HG03139 (cell line): Measurements from ENCODE around the gene DENND1A.
"Not testable (repeated sequence)": the region's sequence is repeated elsewhere in the genome, so short reads cannot be mapped to it uniquely, and the experiment has no call there.

Experiments used
- ATAC-seq: cut with Tn5 transposase; IDR thresholded peaks from one replicate; pipeline ENCODE4 v1.9.1; 2021; ENCODE audit not compliant: unreplicated experiment

The DENND1A gene

DNA sequence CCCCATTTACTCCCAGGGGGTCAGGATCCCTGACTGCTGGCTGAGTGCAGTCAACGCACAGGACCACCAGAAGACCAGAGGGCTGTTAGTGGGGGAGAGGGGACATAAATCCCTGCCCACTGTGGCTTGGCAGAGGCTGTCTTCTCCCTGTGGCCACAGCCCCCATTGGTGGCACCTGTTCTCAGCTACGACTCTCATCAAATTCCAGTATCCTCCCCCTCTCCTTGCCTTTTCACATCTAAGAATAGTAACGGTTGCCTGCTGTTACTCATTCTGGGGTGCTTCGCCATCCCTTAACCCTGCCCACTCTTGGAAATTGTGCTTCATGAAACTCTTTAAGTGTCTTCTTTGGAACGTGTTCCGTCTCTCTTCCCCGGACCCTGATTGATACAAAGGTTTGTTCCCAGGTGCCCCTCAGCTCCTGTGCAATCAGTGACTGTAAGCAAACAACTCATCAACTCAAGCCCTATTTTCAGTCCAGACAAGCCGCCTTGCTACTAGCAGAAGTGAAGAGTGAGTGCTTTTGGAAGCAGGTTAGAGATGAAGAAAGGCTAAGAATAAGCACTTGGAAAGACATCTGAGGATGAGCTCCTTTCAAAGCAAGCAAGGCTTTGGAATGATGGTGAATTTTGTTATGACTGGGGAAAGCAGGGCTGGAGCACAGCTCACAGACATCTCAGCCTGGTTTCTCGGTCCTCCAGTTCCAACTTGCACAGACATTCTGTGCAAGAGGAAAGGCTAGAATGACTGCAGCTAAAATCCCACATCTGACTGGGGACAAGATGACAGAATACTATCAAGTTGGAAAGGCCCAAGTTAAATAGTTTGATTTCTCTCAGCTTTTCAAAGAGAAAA is 22.9 kb upstream of the DENND1A start:
- no peak for ATAC-seq

DNA sequence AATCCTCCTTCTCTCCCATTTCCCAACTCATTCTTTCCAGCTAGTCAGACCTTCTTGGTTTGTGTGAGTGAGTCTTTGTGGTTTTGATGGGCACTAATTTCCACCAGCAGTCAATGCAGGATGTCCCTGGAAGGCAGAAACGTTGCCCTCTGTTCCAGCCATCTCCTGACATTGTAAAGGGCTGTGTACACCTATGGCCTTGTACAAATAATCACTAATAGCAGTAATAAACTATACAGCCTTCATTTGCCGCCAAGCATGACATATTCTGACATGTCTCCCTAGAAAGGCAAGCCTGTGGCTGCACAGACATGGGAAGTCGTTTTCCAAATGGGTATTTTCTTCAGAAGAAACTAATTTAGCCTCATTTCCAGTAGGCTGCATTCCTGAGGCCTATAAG is 18.4 kb upstream of the DENND1A start:
- no peak for ATAC-seq

- no peak for ATAC-seq
Observed at GRCh38 chr9:123947326-123947725, 17.4 kb upstream of the DENND1A start.

- no peak for ATAC-seq
Observed at GRCh38 chr9:123946101-123946821, 16.3 kb upstream of the DENND1A start.

- ATAC-seq = no peak
Observed at GRCh38 chr9:123945532-123945931, 15.6 kb upstream of the DENND1A start.

DNA sequence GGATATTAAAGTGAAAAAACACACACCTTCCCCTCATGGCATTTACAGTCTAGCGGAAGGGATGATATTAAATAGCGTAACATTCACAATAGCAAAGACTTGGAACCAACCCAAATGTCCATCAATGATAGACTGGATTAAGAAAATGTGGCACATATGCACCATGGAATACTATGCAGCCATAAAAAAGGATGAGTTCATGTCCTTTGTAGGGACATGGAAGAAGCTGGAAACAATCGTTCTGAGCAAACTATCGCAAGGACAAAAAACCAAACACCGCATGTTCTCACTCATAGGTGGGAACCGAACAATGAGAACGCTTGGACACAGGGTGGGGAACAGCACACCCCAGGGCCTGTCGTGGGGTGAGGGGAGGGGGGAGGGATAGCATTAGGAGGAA is 14.5 kb upstream of the DENND1A start:
- ATAC-seq = not testable (repeated sequence)

DNA sequence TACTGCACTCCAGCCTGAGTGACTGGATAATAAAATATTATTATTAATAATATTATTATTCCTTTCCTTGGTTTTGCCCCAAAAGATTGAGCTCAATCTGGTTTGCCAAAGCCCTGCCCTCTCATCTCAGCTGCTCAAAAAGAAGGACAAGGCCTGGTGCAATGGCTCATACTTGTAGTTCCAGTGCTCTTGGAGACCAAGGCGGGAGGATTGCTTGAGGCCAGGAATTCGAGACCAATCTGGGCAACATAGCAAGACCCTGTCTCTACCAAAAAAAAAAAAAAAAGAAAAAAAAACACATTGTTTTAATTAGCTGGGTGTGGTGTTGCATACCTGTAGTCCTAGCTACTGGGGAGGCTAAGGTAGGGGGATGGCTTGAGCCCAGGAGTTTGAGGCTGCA is 13.7 kb upstream of the DENND1A start:
- ATAC-seq = no peak

GRCh38 chr9:123942542-123942941 is 12.6 kb upstream of the DENND1A start:
- ATAC-seq = no peak

DNA sequence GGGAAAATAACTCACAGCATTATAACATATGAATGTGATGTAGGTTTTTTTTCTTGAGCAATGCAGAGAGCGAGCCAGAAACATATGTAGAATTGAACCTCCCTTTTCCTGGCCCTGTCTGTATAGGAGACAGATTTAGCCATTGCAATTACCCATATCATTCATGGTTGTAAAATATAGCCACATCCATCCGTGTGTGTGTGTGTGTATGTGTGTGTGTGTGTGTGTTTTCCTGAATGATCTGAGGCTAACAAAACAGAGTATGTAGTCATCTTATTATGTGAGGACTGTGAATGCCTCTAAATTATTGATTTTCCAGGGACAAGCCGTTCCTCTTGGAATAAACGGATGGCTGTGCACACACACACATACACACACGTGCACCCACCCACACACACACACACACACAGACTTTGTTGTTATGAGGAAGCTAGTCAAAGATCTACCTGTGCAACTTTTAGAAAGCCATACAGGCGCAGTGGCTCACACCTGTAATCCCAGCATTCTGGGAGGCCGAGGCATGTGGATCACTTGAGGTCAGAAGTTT is 11.7 kb upstream of the DENND1A start:
- ATAC-seq = no peak

GRCh38 chr9:123940721-123941523 is 11.0 kb upstream of the DENND1A start:
- ATAC-seq = no peak

- no peak for ATAC-seq
Observed at GRCh38 chr9:123938401-123938800, 8.5 kb upstream of the DENND1A start.

DNA sequence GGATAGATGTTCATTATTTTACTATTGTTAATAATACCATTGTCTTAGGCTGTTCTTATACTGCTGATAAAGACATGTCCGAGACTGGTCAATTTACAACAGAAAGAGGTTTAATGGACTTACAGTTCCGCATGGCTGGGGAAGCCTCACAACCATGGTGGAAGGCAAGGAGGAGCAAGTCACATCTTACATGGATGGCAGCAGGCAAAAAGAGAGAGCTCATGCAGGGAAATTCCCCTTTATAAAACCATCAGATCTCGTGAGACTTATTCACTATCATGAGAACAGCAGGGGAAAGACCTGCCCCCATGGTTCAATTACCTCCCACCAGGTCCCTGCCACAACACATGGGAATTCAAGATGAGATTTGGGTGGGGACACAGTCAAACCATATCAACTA is 6.6 kb upstream of the DENND1A start:
- ATAC-seq = not testable (repeated sequence)

- ATAC-seq = no peak
Observed at GRCh38 chr9:123933440-123934212, 3.7 kb upstream of the DENND1A start.

- peak; percentile 18 for ATAC-seq
Observed at GRCh38 chr9:123929177-123929869, 603 bp downstream of the DENND1A start.

DNA sequence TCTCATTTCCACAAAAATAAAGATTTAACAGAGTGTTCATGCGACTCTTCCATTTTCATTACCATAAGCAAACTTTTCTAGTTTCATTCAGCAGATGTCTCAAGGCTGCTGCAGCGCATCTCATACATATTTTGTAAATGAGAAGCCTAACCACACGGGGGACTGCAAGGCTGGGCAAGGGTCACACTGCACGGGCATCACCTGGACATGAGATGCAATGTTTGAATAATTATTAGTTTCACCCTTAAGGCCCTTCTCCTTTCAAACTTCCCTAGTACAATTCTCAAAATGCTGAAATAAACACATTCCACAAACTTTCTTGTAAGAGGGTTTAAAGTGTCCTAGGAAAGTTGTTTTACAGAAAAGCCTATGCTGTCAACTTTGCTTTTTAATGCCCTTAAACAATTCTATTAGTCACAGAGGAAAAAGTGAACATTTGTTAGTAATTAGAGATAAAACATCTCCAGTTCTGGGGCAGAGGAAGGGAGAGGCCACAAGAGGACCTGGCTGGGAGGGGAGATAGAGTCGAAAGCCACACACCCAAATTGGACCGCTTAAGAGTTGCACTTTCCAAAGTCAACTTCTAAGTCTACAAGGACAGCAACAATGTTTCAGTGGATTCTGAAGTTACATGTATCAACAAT is 1.3 kb downstream of the DENND1A start:
- ATAC-seq = no peak

DNA sequence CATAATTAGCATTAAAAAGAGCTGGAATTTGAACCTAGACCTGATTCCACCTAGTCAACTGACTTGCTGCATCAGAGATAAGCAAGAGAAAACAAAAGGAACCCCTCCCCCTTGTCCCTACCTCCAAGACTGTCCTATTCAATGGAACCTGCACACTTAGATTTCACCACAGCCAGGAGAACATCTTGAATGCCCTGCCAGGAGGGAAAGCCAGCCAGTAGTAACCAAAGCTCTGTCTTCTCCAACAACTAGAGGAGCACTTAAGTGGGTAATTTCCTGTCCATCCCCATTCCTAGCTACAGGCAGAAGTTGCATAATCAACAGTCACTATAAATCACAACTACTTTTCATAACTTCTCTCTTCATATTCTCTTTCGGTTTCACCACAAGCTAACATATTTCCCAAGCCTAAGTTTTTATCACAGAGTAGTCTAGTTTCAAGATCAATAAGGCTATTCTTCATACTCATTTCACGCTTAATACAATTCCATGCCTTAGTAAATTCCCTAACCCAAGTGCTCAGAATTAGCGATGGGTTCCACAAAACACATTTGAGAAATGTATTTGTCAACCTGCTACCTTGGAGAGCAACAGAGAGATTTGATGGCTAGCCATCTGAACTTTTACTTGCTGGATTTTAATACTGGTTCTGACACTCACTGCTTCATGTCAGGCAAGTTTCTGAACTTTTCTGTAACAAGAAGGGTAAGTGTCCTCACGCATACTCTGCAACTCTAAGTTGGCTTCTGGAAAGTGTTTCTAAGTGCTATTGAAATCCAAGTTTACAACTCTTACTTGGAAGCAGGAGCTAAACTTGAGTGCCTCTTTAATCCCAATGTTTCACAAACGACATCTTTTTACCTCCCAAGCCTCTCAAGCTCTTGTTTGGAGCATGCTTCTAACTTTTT is 2.0 kb downstream of the DENND1A start:
- ATAC-seq = no peak

- no peak for ATAC-seq
Observed at GRCh38 chr9:123926941-123927340, 3.0 kb downstream of the DENND1A start.

DNA sequence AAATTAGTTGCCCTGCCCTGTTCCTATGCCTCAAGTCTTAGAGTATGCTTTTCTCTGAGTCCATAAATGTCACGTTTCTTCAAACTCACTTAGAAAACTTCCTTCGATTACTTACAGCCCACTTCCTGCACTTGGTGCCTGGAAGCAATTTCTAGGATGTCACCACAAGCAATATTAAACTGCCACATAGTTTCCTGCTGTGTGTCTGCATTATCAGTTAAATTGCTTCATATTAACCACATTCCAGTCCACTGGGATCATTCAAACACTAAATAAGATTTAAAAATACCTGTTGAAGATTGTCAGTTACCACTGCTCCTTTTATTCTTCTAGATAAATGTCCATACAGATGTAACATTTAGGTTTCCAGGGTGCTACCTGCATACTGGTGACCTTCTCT is 4.1 kb downstream of the DENND1A start:
- no peak for ATAC-seq
